WI38 (cell line): ENCODE data around the gene KCNJ5.

Experiments
- H3K4me3 ChIP-seq: 2 replicates; pipeline ENCODE4 v1.5.1; 2011; ENCODE audit warnings: low read depth, mild to moderate bottlenecking, control low read depth, low read length
- CTCF ChIP-seq: IDR thresholded peaks from 2 replicates; pipeline ENCODE4 v1.5.1; 2012; ENCODE audit warnings: low read depth, mild to moderate bottlenecking, control low read depth, low read length

The KCNJ5 gene

GRCh38 chr11:128860571-128861361 lies 30.4 kb upstream of the KCNJ5 start:
- H3K4me3 ChIP-seq: no peak overlapping the region
- no peak for TF ChIP-seq CTCF

DNA sequence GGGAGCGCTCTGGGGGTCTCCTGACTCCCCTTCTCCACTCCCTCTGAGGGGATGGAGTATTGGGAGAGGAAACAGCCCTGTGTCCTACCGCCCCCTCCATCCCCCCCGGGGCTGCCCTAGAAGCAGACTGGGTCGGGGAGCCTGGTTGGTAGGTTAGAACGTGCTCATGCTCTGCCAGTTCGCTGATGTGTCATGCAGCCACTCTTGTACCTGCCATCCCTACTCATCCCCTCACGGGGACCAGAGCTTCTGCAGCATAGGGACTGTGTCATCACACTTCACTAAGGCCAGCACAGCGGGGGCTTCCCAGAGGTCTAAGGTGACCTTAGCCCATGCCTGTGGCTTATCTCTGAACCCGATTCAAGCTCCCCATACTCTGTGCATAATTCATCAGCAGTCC lies 28.8 kb upstream of the KCNJ5 start:
- H3K4me3 ChIP-seq: no peak overlapping the region
- TF ChIP-seq CTCF: no peak

DNA sequence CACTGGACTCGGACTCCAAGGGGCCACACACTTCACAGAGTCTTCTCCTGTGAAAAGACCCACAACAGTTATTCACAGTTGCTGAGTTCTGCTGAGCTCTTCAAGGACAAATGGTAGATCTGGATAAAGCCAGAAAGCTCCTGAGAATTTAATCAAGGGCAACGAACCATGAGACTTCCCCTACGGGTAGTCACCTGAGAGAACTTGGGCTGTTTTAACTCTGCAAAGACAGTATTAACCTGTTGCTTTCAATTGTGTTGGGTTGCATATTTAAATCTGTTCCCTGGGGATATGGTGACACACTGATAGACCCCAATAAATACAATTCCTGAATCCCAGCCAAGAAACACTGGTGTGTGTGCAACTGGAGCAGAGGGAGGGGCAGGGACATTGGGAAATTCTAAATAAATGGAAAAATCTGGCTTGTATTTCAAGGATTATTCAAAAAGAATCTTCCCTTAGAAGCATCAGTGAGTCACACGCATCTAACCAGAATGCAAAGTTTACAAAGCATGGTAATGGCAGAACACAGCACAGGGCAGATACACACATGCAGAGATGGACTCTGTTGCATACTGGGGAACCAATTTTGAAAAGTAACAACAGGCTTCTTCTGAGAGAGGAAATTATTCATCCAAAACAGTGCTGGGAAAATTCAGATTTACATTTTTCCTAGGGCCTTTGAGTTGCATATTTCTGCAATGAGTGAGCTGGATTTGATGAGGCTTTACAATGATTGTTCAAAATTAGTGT lies 28.1 kb upstream of the KCNJ5 start:
- no peak overlapping the region for H3K4me3 ChIP-seq
- no peak for TF ChIP-seq CTCF

GRCh38 chr11:128865490-128865889 lies 25.7 kb upstream of the KCNJ5 start:
- no peak overlapping the region for H3K4me3 ChIP-seq
- no peak for TF ChIP-seq CTCF

GRCh38 chr11:128867277-128867676 lies 23.9 kb upstream of the KCNJ5 start, which contains the start of gene KCNJ1:
Gene KCNJ1 (minus strand): TSS chr11:128867296. CDS start chr11:128840243, 27,053 bp downstream.
- H3K4me3 ChIP-seq: no peak within 1 kb of the TSS
- no peak for TF ChIP-seq CTCF

DNA sequence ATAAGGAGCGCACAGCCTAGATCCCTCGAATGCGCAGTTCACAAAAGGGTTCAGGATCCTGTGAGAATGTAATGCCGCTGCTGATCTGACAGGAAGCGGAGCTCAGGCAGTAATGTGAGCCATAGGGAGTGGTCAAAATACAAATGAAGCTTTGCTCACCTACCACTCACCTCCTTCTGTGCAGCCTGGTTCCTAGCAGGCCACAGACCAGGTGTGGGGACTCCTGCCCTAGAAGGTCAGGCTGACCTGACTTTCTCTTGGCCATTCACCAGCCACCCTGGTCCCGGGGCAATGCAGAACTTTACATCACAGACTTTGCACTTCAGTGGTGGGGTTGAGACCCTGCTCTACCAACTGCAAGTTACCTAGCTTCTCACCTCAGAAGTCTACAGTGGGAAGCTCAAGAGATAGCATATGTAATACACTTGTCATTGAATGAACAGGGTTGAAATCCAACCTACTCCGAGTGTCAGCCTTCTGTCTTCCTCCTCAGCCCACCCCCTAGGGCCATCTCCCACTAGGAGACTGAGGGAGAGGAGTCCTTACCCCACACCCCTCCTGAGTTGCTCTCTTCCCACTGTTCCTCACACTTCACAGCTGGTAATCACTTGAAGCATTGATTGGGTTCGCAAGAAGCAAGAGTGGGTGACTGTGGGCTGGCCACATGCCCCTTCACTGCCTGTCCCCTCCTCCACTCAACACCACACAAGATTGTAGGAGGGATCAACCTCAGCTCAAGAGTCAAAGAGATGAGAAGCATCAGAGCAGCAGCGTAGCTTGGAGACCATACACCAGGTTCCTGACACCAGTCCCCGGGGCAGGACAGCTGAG lies 22.1 kb upstream of the KCNJ5 start:
- no peak overlapping the region for H3K4me3 ChIP-seq
- TF ChIP-seq CTCF: no peak
